ENCODE data around the gene SPATS2L.

GRCh38 chr2:200479692-200480265 lies 173.3 kb downstream of the SPATS2L start:
- TF ChIP-seq CTCF (IDR thresholded peaks at IDR 0.05) (no peak), POLR2A (IDR thresholded peaks at IDR 0.05) (no peak)

Measured in lower leg skin (tissue), 3 donors.